ENCODE measurements around the gene PAN3. TPM values are rescaled to one million over a fixed set of nuclear protein-coding genes. Genes with fewer than 3 reads are reported as not detected.

The PAN3 gene
- total RNA-seq, 1 donor from 2014 or later = 17.5 TPM

DNA sequence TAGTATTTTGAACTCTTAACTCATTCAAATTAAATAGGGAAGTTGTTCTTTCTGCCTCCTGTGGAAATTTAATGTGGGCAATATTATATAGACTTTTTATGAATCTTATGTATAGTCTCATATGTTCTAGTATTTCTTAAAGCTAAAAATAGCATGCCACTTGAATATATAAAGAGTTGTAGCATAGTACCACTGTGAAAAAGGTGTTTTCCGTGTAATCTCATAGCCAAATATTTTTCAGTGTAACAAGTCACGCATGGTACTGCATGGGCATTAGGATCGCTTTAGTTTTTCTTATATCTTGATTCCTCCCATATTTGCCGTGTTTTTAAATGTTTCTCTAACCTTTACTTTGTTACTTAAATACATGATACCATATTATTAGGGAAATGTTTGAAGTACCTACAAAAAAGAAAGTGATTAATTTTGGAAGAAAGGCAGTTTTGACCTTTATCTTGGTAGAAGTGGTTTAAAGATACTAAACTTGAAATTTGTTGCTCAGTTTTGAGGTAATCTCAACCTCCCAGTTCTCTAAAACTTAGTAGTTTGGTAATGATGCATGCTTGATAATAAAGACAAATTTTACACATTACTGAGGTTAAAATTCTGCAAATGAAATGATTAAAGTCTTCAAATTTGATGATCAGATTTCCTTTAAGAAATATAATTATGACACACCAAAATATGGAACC, 81.2 kb downstream of the PAN3 start:
- no peak for DNase-seq (ENCODE audit: low read depth in 2 of 2)

DNA sequence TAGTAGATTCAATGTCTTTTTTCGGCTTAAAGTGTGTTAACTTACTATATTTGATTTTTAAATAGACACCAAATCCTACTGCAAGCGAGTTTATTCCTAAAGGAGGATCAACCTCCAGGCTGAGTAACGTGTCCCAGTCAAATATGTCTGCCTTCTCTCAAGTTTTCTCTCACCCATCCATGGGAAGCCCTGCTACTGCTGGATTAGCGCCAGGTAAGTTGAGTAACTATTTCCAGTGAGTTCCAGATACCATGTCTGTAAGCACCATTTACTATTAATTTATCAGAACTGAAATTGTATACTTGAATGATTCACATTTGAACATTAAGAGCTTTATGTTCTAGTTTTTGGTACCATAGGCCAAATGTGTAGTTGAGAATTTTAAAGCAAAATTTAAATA, 81.8 kb downstream of the PAN3 start:
- DNase-seq (ENCODE audit: low read depth in 2 of 2) = peak; percentile 7 to 46

DNA sequence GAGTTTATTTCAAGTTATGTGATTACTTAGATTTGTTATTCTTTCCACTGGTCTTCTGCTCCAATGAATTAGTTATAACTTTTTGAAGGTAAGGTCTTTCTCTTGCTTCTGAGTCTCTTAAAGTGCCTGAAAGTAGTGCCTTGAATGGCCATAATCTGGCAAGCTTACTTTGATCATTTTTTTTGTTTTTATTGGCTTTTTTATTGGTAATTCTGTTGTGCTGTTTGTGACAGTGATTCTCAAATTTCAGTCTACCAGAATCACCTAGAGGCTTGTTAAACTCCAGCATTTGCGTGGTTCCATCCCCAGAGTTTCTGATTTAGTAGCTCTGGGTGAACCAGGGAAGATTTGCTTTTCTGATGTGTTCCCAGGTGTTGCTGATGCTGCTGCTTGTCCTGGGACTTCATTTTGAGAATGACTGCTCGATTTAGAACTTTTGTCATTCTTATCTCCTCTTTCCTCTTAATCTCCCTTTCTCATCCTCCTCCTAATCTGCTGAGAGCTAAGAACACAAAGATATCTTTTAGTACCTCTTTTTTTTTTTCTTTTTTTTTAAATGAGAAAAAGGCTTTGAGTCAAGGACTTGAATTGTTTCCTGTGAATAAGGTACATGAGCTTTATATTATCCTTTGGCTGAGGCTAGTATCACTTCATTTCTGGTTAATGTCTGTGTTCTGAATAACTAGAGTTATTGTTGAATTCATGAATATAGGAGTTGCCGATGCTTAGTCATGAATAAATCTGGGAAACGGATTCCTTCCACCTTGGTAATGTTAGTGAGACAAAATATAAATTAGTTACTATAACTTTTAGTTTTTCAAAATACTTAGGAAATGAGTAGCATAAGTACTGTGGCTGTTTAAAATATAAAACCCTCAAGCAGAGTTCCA, 91.4 kb downstream of the PAN3 start:
- no peak for DNase-seq (ENCODE audit: low read depth in 2 of 2)

DNA sequence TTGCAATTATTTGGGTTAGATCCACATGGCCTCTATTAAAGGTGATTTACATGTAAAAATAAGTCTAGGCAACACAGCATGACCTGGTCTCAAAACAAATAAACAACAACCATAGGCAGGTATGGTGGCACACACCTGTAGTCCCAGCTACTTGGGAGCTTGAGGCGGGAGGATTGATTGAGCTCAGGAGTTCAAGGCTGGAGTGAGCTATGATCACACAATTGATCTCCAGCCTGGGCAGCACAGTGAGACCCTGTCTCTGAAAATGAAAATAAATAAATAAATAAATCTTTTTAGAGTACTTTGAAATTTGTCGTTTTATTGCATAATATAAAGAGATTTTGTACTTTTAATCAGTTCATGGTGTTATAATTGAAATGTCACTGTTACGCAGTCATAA, 93.3 kb downstream of the PAN3 start:
- no peak for DNase-seq (ENCODE audit: low read depth in 2 of 2)

DNA sequence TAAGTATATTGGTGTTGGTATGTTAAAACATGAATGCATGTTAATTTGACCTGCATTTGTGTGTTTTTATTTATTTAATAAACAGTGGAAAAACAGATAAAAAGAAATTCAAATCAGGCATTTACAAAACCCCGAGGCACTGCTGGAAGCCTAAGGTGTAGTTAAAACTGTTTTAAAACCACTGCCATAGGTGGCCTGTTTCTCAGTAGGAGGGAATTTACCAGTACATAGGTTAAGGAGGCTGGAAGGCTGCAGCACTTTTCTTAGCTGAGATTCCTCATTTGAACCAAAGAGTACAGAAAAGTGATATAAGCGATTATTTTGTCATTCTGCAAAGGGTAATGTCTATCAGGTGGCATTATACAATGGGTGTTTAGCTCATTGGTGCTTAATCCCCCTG, 99.6 kb downstream of the PAN3 start:
- no peak for DNase-seq (ENCODE audit: low read depth in 2 of 2)

DNA sequence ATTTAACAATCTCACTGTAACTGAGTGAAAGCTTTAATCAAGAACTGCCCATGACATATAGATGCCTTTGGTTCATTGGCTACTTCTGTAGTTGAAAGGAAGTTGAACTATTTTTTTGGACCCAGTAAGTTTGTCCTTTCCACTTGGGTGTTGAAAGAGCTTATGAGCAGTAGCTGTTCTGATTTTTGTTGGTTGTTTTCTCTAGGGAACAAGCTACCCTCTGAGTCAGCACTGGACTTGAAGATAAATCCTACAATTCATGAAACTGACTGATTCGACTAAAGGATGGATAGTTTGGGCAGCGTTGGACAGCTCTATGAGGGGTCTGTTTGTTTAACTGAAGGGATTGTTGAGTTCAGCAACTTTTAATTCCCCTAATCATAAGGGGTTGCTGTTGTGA, 101.0 kb downstream of the PAN3 start:
- DNase-seq (ENCODE audit: low read depth in 2 of 2) = no peak

DNA sequence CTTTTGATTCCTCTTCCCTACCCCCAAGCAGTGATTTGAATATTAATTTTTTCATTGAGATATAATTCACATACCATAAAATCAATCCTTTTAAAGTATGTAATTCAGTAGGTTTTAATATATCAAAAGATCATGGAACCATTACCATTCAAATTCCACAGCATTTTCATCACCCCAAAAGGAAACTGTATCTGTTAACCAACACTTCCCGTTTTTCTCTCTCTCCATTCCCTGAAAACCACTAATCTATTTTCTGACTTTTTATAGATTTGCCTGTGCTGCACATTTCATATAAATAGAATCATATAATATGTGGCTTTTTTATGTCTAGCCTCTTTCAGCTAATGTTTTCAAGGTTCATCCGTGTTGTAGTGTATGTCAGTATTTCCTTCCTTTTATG, 107.1 kb downstream of the PAN3 start:
- DNase-seq (ENCODE audit: low read depth in 2 of 2) = no peak

DNA sequence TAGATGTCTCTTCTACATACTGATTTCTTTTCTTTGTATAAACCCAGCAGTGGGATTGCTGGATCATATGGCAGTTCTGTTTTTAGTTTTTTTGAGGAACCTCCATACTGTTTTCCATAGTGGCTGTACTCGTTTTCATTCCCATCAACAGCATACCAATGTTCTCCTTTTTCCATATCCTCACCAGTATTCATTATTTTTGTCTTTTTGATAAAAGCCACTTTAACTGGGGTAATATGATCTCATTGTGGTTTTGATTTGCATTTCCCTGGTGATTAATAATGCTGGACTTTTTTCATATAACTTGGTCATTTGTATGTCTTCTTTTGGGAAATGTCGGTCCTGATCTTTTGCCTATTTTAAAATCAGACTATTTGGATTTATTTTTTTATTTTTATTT, 108.5 kb downstream of the PAN3 start:
- no peak for DNase-seq (ENCODE audit: low read depth in 2 of 2)

DNA sequence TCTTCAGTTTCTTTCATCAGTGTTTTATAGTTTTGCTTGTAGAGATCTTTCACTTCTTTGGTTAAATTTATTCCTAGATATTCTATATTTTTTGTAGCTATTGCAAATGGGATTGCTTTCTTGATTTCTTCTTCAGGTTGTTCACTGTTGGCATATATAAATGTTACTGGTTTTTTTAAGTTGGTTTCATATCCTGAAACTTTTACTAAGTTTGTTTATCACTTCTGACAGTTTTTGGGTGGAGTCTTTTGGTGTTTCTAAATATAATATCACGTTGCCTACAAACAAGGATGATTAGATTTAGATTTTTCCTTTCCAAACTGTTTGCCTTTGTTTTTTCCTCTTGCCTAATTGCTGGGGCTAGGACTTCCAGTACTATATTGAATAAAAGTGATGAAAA, 109.7 kb downstream of the PAN3 start:
- DNase-seq (ENCODE audit: low read depth in 2 of 2) = no peak

DNA sequence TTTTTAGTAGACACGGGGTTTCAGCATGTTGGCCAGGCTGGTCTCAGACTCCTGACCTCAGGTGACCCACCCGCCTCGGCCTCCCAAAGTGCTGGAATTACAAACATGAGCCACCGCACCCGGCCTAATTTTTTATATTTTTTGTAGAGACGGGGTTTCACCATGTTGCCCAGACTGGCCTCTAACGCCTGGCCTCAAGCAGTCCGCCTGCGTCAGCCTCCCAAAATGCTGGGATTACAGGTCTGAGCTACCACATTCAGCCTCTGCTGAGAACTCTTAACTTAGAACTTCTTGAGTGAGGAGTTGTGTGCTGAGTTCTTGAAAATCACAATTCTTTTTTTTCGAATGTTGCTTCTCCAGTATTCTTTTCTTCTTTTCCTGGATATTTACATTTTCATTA, 112.2 kb downstream of the PAN3 start:
- no peak for DNase-seq (ENCODE audit: low read depth in 2 of 2)

DNA sequence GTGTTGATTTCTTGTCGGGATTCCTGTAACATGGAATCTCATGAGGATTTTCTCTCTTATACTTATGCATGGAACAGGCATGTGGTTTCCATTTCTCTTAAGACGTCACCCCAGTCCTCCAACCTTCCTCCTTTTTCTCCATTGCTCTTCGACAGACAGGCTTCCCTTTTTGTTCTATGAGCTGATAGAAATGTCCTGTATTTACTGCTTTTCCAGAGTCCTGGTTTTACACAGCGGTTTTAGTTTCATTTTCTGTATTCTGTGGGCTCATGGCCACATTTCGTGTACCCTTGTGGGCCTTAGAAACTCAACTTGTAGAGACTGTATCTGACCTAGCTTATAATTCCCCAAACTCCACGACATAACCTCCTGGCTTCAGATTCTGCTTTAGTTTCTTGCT, 113.1 kb downstream of the PAN3 start:
- peak in 1 of 2 donors; percentile 5 for DNase-seq (ENCODE audit: low read depth in 2 of 2)

DNA sequence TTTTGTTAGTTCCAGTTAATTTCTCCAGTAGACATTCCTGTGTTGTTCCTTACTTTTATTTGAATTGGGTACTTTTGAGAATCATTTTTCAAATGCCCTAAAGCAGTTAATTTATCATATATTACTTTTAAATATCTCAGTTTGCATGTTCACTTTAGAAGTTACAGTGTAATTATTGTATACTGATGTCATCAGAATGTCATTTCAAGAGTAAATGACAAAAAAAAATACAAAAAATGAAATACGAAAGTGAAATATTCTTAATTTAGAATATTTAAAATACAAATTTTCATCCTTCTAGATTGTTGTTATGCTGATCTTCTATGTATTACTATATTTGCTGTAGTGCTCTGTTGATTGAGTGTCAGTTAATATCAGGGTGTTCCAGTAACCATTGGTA, 114.2 kb downstream of the PAN3 start:
- DNase-seq (ENCODE audit: low read depth in 2 of 2) = no peak

DNA sequence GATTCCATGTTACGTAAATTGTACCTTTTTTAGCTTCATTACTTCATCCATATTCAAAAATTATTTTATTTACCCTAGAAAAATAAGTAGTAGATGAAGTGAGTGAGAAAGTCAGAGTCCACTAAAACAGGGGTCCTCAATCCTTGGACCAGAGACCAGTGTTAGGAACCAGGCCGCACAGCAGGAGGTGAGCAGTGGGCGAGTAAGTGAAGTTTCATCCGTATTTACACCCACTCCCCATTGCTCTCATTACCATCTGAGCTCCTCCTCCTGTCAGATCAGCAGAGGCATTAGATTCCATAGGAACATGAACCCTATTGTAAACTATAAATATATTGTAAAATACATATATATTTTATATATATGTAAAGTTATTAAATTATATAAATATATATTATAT, 119.0 kb downstream of the PAN3 start:
- DNase-seq (ENCODE audit: low read depth in 2 of 2) = no peak

DNA sequence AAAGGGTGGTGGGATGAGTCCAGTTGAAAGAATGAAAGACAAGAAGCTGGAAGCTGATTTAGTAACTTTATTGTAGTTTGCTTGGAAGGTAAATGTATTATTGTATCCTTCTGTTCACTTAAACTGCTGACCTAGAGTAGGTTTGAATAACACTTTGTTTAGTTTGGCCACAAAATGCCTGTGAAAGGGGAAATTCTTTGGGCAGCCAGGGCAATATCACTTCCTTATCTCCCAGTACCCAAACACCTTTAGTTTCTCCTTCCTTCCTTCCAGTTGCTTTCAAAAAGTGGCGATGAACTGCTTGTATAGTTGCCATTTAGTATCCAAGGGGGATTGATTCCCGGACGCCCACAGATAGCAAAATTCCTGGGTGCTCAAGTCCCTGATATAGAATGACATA, 120.1 kb downstream of the PAN3 start:
- peak; percentile 20 to 67 for DNase-seq (ENCODE audit: low read depth in 2 of 2)

DNA sequence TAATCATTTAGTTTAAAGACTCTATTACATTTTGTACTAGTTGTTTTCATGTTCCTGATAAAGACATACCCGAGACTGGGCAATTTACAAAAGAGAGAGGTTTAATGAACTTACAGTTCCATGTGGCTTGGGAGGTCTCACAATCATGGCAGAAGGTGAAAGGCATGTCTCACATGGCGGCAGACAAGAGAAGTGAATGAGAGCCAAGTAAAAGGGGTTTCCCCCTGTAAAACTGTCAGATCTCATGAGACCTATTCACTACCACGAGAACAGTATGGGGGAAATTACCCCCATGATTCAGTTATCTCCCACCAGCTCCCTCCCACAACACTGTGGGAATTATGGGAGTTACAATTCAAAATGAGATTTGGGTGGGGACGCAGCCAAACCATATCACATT, 129.2 kb downstream of the PAN3 start:
- DNase-seq (ENCODE audit: low read depth in 2 of 2) = no peak

DNA sequence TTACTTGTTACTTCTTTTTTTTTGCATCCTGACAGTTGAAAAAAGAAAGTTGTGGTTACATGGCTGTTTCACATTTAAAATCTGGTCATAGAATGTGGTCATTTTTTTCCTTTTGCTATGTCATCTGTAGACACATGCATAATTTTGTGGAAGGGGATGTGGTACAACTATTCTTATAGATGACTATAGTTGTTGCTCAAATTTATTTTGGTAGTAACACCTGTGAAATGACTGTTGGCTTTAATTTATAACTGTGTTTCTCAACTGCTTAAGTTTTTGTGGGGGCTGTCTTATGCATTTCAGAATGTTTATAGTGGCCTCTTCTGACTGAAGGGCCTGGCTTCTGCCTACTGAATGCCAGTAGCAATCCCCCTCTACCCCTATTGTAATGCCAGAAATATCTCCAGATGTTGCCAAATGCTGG, 130.5 kb downstream of the PAN3 start:
- no peak for DNase-seq (ENCODE audit: low read depth in 2 of 2)

DNA sequence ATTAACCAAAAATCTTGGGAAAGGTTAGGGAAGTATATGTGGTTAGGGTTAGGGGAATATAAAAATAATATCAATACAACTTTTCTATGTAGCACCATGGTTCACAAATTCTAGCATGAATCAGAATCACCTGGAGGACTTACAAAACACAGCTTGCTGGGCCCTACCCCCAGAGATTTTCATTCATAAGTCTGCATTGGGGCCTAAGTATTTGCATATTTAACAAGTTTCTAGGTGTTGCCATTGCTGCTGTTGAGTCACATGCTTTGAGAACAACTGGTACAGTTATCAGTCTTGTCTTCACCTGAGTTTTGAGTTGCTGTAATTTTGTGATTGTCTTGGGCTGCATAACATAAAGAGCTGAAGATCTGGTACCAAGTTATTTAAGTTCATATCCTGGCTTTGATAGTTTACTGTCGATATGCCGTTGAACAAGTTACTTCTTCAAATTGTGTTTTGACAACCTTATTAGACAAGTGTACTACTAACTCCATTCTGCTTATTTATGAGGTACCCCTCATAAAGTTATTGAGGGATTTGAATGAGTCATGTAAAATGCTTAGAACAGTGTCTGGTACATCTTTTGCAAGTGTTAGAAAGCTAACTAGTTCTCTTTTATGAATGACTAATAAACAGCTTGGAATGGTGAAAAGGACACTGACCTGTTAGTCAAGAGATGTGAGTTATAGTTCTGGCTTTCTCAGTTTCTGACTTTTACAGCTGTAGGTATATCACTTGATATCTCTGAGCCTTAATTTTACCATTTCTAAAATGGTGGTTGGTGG, 132.9 kb downstream of the PAN3 start:
- DNase-seq (ENCODE audit: low read depth in 2 of 2) = no peak

DNA sequence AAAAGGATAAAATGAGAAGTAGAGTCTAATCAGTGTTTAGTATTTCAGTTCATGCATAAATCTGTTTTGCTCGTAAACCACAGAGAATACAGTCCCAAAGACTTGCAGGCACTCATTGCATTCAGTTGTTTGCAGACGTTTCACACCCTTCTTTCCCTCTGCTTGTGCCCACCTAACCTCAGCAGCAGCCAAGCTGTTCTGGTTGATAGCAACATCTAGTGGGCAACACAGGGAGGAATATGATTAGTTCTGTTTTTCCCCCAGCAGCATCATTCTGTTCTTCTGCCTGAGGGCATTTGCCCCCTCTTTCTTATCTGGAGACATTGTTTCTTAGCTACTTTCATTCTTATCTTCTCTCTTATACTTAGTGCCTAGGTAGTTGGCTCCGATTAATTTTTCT, 135.6 kb downstream of the PAN3 start:
- peak in 1 of 2 donors; percentile 19 for DNase-seq (ENCODE audit: low read depth in 2 of 2)

DNA sequence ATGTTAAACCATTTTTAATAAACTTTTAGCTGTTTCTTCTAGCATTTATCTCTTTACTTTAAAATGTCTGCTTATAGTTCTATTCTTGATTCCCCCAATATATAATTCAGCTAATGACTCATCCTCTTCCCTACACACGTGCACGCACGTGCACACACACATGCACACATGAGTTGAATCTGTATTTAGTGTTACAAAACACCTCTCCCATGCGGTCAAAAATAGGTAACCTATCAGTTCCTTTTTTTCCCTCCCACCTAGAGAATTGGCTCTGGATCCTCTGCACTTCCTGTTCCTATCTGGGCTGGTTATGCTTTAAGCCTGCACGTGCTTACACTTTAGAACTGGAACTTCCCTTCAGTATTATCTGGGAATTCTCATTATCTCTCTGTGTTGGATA, 144.1 kb downstream of the PAN3 start:
- DNase-seq (ENCODE audit: low read depth in 2 of 2) = peak in 1 of 2 donors; percentile 58

DNA sequence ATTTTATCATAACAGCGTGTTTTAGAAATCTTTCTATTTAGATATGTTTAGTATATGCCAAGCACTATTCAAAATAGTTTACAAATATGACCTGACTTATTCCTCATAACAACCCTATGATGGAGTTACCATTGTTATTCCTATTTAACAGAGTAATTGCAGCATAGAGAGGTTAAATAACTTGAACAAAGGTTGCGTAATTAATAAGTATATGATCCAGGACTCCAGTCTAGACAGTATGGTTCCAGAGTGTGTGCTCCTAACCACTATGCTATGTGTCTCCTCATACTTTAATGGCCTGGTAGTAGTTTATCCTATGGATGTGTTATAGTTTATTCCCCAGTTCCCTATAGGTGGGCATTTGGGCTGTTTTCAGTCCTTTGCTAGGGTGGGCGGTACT, 145.3 kb downstream of the PAN3 start:
- no peak for DNase-seq (ENCODE audit: low read depth in 2 of 2)

DNA sequence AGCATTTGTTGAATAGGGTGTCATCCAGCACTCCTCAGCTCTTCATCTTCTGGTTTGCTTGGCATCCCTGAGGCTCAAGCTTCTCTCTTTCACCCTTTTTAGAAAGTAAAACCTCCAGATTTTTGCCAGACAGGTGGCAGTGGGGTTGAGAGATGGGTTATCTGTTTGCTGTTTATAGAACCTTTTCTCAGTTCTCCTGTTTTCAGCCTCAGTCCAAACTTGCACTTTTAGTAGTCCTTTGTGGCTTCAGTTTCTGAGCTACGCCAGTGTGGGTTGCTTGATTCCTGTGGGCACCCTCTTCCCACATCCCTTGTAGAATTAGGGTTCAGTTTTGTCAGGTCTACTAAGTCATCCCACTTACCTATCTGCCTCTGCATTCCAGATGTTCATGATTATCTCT, 147.9 kb downstream of the PAN3 start:
- no peak for DNase-seq (ENCODE audit: low read depth in 2 of 2)

DNA sequence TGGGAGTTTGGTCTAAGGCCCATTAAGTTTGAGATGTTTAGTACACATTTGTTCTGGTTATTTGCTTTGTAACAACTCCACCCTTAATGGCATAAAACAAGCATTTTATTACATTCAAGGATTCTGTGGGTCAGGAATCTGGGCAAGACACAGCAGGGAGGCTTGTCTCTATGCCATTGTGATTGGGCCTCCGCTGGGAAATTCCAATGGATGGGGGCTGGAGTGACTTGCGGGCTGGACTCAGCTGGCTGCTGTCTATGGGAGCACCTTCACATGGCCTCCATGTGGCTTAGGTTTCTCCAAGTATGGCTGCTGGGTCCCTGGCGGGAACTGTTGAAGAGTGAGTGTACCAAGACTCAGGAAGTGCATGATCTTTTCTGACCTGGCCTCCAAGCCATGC, 159.0 kb downstream of the PAN3 start:
- DNase-seq (ENCODE audit: low read depth in 2 of 2) = no peak
